ENCODE measurements around the gene ZNF579. TPM values are rescaled to one million over a fixed set of nuclear protein-coding genes. Genes with fewer than 3 reads are reported as not detected.
A peak's percentile ranks its signal among the peaks of the same experiment; 100 is the strongest.

Gene ZNF579
- total and polyA plus RNA-seq, 2 of the 8 experiments (the other 6 are each of a cell fraction or from before 2014, with no cell fraction given): 10.0 to 18.9 TPM

GRCh38 chr19:55552620-55553019 is 28.0 kb downstream of the ZNF579 start:
- peak overlapping the region; percentile 63; the same call in 1 of the 2 replicates for H2AFZ ChIP-seq (ENCODE audit: low read length)
- H3K9ac ChIP-seq (replicated peaks in 1 of 4; ENCODE audit: extremely low read depth in 1 of 4, low read depth in 3 of 4, low read length in 3 of 4): 0 out of 7 replicates have a peak overlapping the region, but pooled peaks of 1 of the 4 experiments have one; percentile 40
- peak overlapping the region; percentile 50 to 52 for H3K4me2 ChIP-seq (ENCODE audit: insufficient read depth in 1 of 2, low read depth in 2 of 2, low read length in 2 of 2)
- H4K5ac ChIP-seq (ENCODE audit: insufficient read length, low read depth, low read length): no peak overlapping the region
- H3K79me2 ChIP-seq (ENCODE audit: control insufficient read depth in 1 of 2, insufficient read depth in 2 of 2, low read length in 2 of 2): no peaks in the 10 kb centered on the region
- H3K79me1 ChIP-seq (ENCODE audit: low read depth, low read length): no peaks in the 10 kb centered on the region
- H3K4ac ChIP-seq (replicated peaks; ENCODE audit: insufficient read length, low read depth, low read length): no peak overlapping the region
- no peak overlapping the region for H2BK12ac ChIP-seq (ENCODE audit: low read depth, low read length)
- H2BK120ac ChIP-seq (replicated peaks; ENCODE audit: low read depth, low read length): no peak overlapping the region
- peaks cover 7% of the 10 kb centered on the region; the same call in 1 of the 2 replicates for H3K23me2 ChIP-seq (ENCODE audit: low read depth, low read length)
- H2BK20ac ChIP-seq (ENCODE audit: low read length): peak overlapping the region; percentile 93; the same call in 1 of the 2 replicates
- H3K27me3 ChIP-seq (replicated peaks in 1 of 4; ENCODE audit: control insufficient read depth in 3 of 4, extremely low read depth in 1 of 4, insufficient read depth in 3 of 4, low read length in 3 of 4): peaks cover 0 to 3% (median 0%) of the 10 kb centered on the region in 4 experiments; a peak in 1 of 7 replicates
- no peak for DNase-seq (ENCODE audit: low read depth in 1 of 2, low spot score in 2 of 2)
- WGBS, 2 experiments (ENCODE audit: extremely low coverage in 1 of 2, insufficient coverage in 1 of 2, insufficient read length in 1 of 2, insufficient replicate concordance in 2 of 2, low coverage in 1 of 2, low lambda C conversion rate in 2 of 2, missing lambda C conversion rate in 1 of 2): 61% methylated on average over 13 of the region's 13 CpGs; no CpG with 5 or more reads in 1 of the 2 experiments
- FAIRE-seq: no peak
- H3K27ac ChIP-seq (ENCODE audit: low read depth, low read length): no peak overlapping the region
- H3K14ac ChIP-seq (ENCODE audit: insufficient read length): no peak overlapping the region
- no peak overlapping the region for H2BK5ac ChIP-seq (ENCODE audit: low read depth, low read length)
- peaks cover 2 to 10% (median 6%) of the 10 kb centered on the region in 4 experiments; a peak in 6 of 7 replicates for H3K4me1 ChIP-seq (replicated peaks in 1 of 4; ENCODE audit: control insufficient read depth in 3 of 4, insufficient read depth in 4 of 4, low read length in 3 of 4)
- no peak overlapping the region for H2AK5ac ChIP-seq (ENCODE audit: low read depth, low read length)
- ChIA-PET CTCF (ENCODE audit: partially characterized antibody) (interaction anchor here (0.6 to 1.2 kb wide), 4 partner anchors 9 to 187 kb away, joined by 3 to 4 read pairs (median 3); partner anchors contain the start of gene SBK2), POLR2A (ENCODE audit: partially characterized antibody) (interaction anchor here (0.6 to 1.6 kb wide), 7 partner anchors 14 to 76 kb away, joined by 3 to 5 read pairs (median 3); partner anchors contain the start of gene ZNF628)
- H4K8ac ChIP-seq (ENCODE audit: extremely low read depth, insufficient read depth, low read length): no peak overlapping the region
- peak overlapping the region; percentile 88; the same call in 1 of the 2 replicates for H3K18ac ChIP-seq (ENCODE audit: extremely low read depth, low read length)
- H4K20me1 ChIP-seq (replicated peaks in 1 of 2; ENCODE audit: control insufficient read depth in 1 of 2, insufficient read depth in 2 of 2, low read length in 2 of 2): no peaks in the 10 kb centered on the region
- H3K36me3 ChIP-seq (ENCODE audit: control insufficient read depth in 2 of 4, insufficient read depth in 4 of 4, low read length in 3 of 4): no peaks in the 10 kb centered on the region
- H3K9me3 ChIP-seq (ENCODE audit: insufficient read depth in 2 of 2, low read depth in 1 of 2, low read length in 1 of 2): no peaks in the 10 kb centered on the region
- no peak overlapping the region for H3K23ac ChIP-seq (ENCODE audit: insufficient read length)
- no peak overlapping the region; a peak in 1 of 8 replicates for H3K4me3 ChIP-seq (ENCODE audit: extremely low read depth in 1 of 4, insufficient read depth in 2 of 4, low read depth in 3 of 4, low read length in 4 of 4)
- H2BK15ac ChIP-seq (ENCODE audit: low read length): no peak overlapping the region
- no peak overlapping the region for H3K56ac ChIP-seq (replicated peaks; ENCODE audit: insufficient read length, low read depth, low read length)
- H4K91ac ChIP-seq (replicated peaks; ENCODE audit: insufficient read length, low read length): no peak overlapping the region
- no peak for TF ChIP-seq GABPA (IDR thresholded peaks at IDR 0.05; ENCODE audit: borderline replicate concordance, insufficient read depth, low read length)
- no peak for TF ChIP-seq PHF8 (conservative IDR thresholded peaks at IDR 0.05; ENCODE audit: low read depth, low read length)
- no peak for TF ChIP-seq SIX5 (IDR thresholded peaks at IDR 0.05; ENCODE audit: low read depth, low read length)
- no peak for TF ChIP-seq HDAC6 (IDR thresholded peaks at IDR 0.05; ENCODE audit: low read depth, low read length)
- TF ChIP-seq JUND (IDR thresholded peaks at IDR 0.05; ENCODE audit: low read length): no peak
- TF ChIP-seq TEAD4 (IDR thresholded peaks at IDR 0.05; ENCODE audit: low read depth, low read length): no peak
- TF ChIP-seq CBX5 (IDR thresholded peaks at IDR 0.05; ENCODE audit: low read depth, low read length): no peak
- TF ChIP-seq TBP (IDR thresholded peaks at IDR 0.05; ENCODE audit: low read depth, low read length): no peak
- TF ChIP-seq YY1 (IDR thresholded peaks at IDR 0.05; ENCODE audit: low read depth, low read length): no peak
- TF ChIP-seq SUZ12 (IDR thresholded peaks at IDR 0.05; ENCODE audit: low read length): no peak
- TF ChIP-seq SP1 (IDR thresholded peaks at IDR 0.05; ENCODE audit: low read depth, low read length): no peak
- TF ChIP-seq TAF7 (optimal IDR thresholded peaks at IDR 0.05; ENCODE audit: borderline replicate concordance, low read depth, low read length): no peak
- TF ChIP-seq GTF2F1 (IDR thresholded peaks at IDR 0.05; ENCODE audit: borderline replicate concordance, low read depth, low read length): no peak
- TF ChIP-seq BACH1 (IDR thresholded peaks at IDR 0.05; ENCODE audit: low read length): no peak

Measured in H1 (cell line).